ENCODE results near the gene CNKSR2.

CNKSR2 gene

GRCh38 chrX:21662761-21663160 lies 288.5 kb downstream of the CNKSR2 start:
- DNase-seq (ENCODE audit: extremely low read depth in 1 of 2, low read depth in 1 of 2) = no peak

GRCh38 chrX:21666252-21666651 lies 292.0 kb downstream of the CNKSR2 start:
- no peak for DNase-seq (ENCODE audit: extremely low read depth in 1 of 2, low read depth in 1 of 2)

- no peak for DNase-seq (ENCODE audit: extremely low read depth in 1 of 2, low read depth in 1 of 2)
Measured at GRCh38 chrX:21666679-21667078, 292.5 kb downstream of the CNKSR2 start.

GRCh38 chrX:21674430-21675186 lies 300.4 kb downstream of the CNKSR2 start:
- DNase-seq (ENCODE audit: extremely low read depth in 1 of 2, low read depth in 1 of 2) = no peak

- no peak for DNase-seq (ENCODE audit: extremely low read depth in 1 of 2, low read depth in 1 of 2)
Measured at GRCh38 chrX:21675931-21676330, 301.7 kb downstream of the CNKSR2 start.

GRCh38 chrX:21678048-21678612 lies 303.9 kb downstream of the CNKSR2 start:
- DNase-seq (ENCODE audit: extremely low read depth in 1 of 2, low read depth in 1 of 2) = no peak

GRCh38 chrX:21683941-21684340 lies 309.7 kb downstream of the CNKSR2 start:
- DNase-seq (ENCODE audit: extremely low read depth in 1 of 2, low read depth in 1 of 2) = no peak

GRCh38 chrX:21691512-21692018 lies 317.3 kb downstream of the CNKSR2 start:
- no peak for DNase-seq (ENCODE audit: extremely low read depth in 1 of 2, low read depth in 1 of 2)

- DNase-seq (ENCODE audit: extremely low read depth in 1 of 2, low read depth in 1 of 2) = no peak
Measured at GRCh38 chrX:21698272-21698671, 324.1 kb downstream of the CNKSR2 start.

GRCh38 chrX:21699136-21699535 lies 324.9 kb downstream of the CNKSR2 start:
- no peak for DNase-seq (ENCODE audit: extremely low read depth in 1 of 2, low read depth in 1 of 2)

- no peak for DNase-seq (ENCODE audit: extremely low read depth in 1 of 2, low read depth in 1 of 2)
Measured at GRCh38 chrX:21700275-21700674, 326.1 kb downstream of the CNKSR2 start.

- DNase-seq (ENCODE audit: extremely low read depth in 1 of 2, low read depth in 1 of 2) = no peak
Measured at GRCh38 chrX:21700967-21701366, 326.7 kb downstream of the CNKSR2 start.

GRCh38 chrX:21702725-21703124 lies 328.5 kb downstream of the CNKSR2 start:
- DNase-seq (ENCODE audit: extremely low read depth in 1 of 2, low read depth in 1 of 2) = no peak
